HEK293 (cell line): Measurements from ENCODE around the gene APC2.

Experiments
- ATF2 ChIP-seq: fragments of 450-650 bp; formaldehyde crosslinking; IDR thresholded peaks from 2 replicates; pipeline ENCODE4 v1.5.1; 2016; ENCODE audit warnings: missing biosample characterization, missing genetic modification characterization, low read depth
- FEZF1 ChIP-seq: fragments of 450-650 bp; formaldehyde crosslinking; IDR thresholded peaks from 2 replicates; pipeline ENCODE4 v1.5.1; 2016; ENCODE audit warnings: missing biosample characterization, missing genetic modification characterization
- GFI1B ChIP-seq: fragments of 450-650 bp; formaldehyde crosslinking; IDR thresholded peaks from 2 replicates; pipeline ENCODE4 v1.5.1; 2016; ENCODE audit warnings: missing biosample characterization, missing genetic modification characterization
- GLI4 ChIP-seq: fragments of 450-650 bp; formaldehyde crosslinking; IDR thresholded peaks from 2 replicates; pipeline ENCODE4 v1.5.1; 2016; ENCODE audit warnings: missing biosample characterization, missing genetic modification characterization
- HOXA7 ChIP-seq: sonication (generic); formaldehyde crosslinking; IDR thresholded peaks from 2 replicates; pipeline ENCODE4 v1.8.1; 2022; ENCODE audit warnings: missing genetic modification reagents, borderline replicate concordance
- PBX3 ChIP-seq: sonication (generic); formaldehyde crosslinking; IDR thresholded peaks from 2 replicates; pipeline ENCODE4 v1.8.1; 2022; ENCODE audit warnings: mild to moderate bottlenecking, moderate library complexity, missing genetic modification reagents
- PRDM2 ChIP-seq: fragments of 450-650 bp; formaldehyde crosslinking; IDR thresholded peaks from 2 replicates; pipeline ENCODE4 v1.5.1; 2016; ENCODE audit warnings: missing biosample characterization, missing genetic modification characterization, borderline replicate concordance
- SCRT1 ChIP-seq: fragments of 450-650 bp; formaldehyde crosslinking; IDR thresholded peaks from 2 replicates; pipeline ENCODE4 v1.5.1; 2016; ENCODE audit warnings: missing biosample characterization, missing genetic modification characterization, borderline replicate concordance
- ZBTB48 ChIP-seq: fragments of 450-650 bp; formaldehyde crosslinking; IDR thresholded peaks from 2 replicates; pipeline ENCODE4 v1.5.1; 2016; ENCODE audit warnings: missing biosample characterization, missing genetic modification characterization
- ZBTB8A ChIP-seq: fragments of 450-650 bp; formaldehyde crosslinking; IDR thresholded peaks from 2 replicates; pipeline ENCODE4 v1.5.1; 2016; ENCODE audit warnings: missing biosample characterization, missing genetic modification characterization
- ZEB2 ChIP-seq: fragments of 450-650 bp; formaldehyde crosslinking; IDR thresholded peaks from 2 replicates; pipeline ENCODE4 v1.5.1; 2016; ENCODE audit warnings: missing biosample characterization, missing genetic modification characterization
- ZIC2 ChIP-seq: fragments of 450-650 bp; formaldehyde crosslinking; IDR thresholded peaks from 2 replicates; pipeline ENCODE4 v1.5.1; 2016; ENCODE audit warnings: missing biosample characterization, missing genetic modification characterization
- ZNF138 ChIP-seq: fragments of 450-650 bp; formaldehyde crosslinking; IDR thresholded peaks from 2 replicates; pipeline ENCODE4 v1.5.1; 2016; ENCODE audit warnings: missing biosample characterization, missing genetic modification characterization, borderline replicate concordance
- ZNF175 ChIP-seq: fragments of 450-650 bp; formaldehyde crosslinking; IDR thresholded peaks from 2 replicates; pipeline ENCODE4 v1.5.1; 2016; ENCODE audit warnings: missing biosample characterization, missing genetic modification characterization
- ZNF2 ChIP-seq: fragments of 450-650 bp; formaldehyde crosslinking; IDR thresholded peaks from 2 replicates; pipeline ENCODE4 v1.5.1; 2016; ENCODE audit warnings: missing biosample characterization, missing genetic modification characterization
- ZNF449 ChIP-seq: fragments of 450-650 bp; formaldehyde crosslinking; IDR thresholded peaks from 2 replicates; pipeline ENCODE4 v1.5.1; 2017; ENCODE audit warnings: missing biosample characterization, mild to moderate bottlenecking, missing genetic modification characterization, moderate library complexity
- ZNF514 ChIP-seq: fragments of 450-650 bp; formaldehyde crosslinking; IDR thresholded peaks from 2 replicates; pipeline ENCODE4 v1.5.1; 2016; ENCODE audit warnings: missing biosample characterization, missing genetic modification characterization
- ZNF544 ChIP-seq: fragments of 450-650 bp; formaldehyde crosslinking; IDR thresholded peaks from 2 replicates; pipeline ENCODE4 v1.5.0; 2017; ENCODE audit warnings: missing biosample characterization, missing genetic modification characterization
- ZNF555 ChIP-seq: fragments of 450-650 bp; formaldehyde crosslinking; conservative IDR thresholded peaks from 2 replicates; pipeline ENCODE4 v1.5.1; 2017; ENCODE audit warnings: missing biosample characterization, mild to moderate bottlenecking, missing genetic modification characterization, inconsistent platforms
- ZNF561 ChIP-seq: fragments of 450-650 bp; IDR thresholded peaks from 2 replicates; pipeline ENCODE4 v1.5.1; 2018; ENCODE audit warnings: missing biosample characterization, missing genetic modification characterization, borderline replicate concordance
- ZNF629 ChIP-seq: fragments of 450-650 bp; formaldehyde crosslinking; IDR thresholded peaks from 2 replicates; pipeline ENCODE4 v1.5.1; 2017; ENCODE audit warnings: missing biosample characterization, missing genetic modification characterization
- ZNF660 ChIP-seq: fragments of 450-650 bp; IDR thresholded peaks from 2 replicates; pipeline ENCODE4 v1.5.1; 2018; ENCODE audit warnings: missing biosample characterization, mild to moderate bottlenecking, missing genetic modification characterization
- ZNF664 ChIP-seq: fragments of 450-650 bp; formaldehyde crosslinking; IDR thresholded peaks from 2 replicates; pipeline ENCODE4 v1.5.1; 2016; ENCODE audit warnings: missing biosample characterization, missing genetic modification characterization
- ZNF707 ChIP-seq: fragments of 450-650 bp; formaldehyde crosslinking; IDR thresholded peaks from 2 replicates; pipeline ENCODE4 v1.5.1; 2016; ENCODE audit warnings: missing biosample characterization, missing genetic modification characterization
- ZNF768 ChIP-seq: fragments of 450-650 bp; formaldehyde crosslinking; IDR thresholded peaks from 2 replicates; pipeline ENCODE4 v1.5.1; 2018; ENCODE audit warnings: missing biosample characterization, mild to moderate bottlenecking, missing genetic modification characterization
- ZNF776 ChIP-seq: fragments of 450-650 bp; formaldehyde crosslinking; IDR thresholded peaks from 2 replicates; pipeline ENCODE4 v1.5.0; 2017; ENCODE audit warnings: missing biosample characterization, missing genetic modification characterization, borderline replicate concordance
- TF ChIP-seq, protein P1 (sequence below): fragments of 450-650 bp; formaldehyde crosslinking; conservative IDR thresholded peaks from 2 replicates; pipeline ENCODE4 v1.5.1; 2016; ENCODE audit warnings: low read depth, missing biosample characterization, missing genetic modification characterization

The APC2 gene

DNA sequence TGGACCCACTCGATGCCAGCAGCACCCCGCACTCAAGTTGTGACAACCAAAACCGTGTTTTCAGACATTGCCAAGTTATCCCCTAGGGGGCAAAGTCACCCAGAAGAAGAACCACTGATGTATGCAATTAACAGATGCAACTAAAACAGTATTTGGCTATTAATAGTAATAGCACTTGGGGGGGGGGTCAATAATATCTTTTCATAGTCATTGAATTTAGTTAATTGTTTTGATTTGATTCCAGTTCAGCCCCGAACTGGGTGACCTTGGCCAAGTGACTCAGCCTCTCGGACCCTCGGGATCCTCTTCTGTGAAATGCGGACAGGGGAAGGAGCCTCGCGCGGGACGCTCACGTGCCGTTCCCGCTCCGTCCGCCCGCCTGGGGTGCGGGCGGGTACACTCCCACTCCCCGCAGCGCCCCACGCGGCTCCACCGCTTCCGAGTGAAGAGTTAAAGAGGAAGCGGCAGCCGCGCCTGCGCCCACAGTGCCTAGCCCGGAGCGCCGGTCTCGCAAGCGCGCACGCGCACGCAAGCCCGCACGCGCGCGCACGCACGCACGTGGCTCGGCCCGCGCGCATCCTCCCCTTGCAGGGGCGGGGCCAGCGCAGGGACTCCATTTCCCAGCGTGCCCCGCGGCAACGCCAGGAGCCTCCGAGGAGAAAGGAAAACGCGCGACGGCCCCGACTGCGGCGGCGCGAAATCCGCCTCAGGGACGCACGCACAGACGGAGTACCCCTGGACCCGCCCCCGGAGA is 43.0 kb upstream of the APC2 start (continued):
- TF ChIP-seq ZBTB48 (tag by site-specific recombination): no peak
- peak; percentile 64; the same call in 1 of the 2 replicates for TF ChIP-seq ZNF629
- TF ChIP-seq PBX3 (CRISPR knock-in tag): peak; percentile 68; the same call in 1 of the 2 replicates
- TF ChIP-seq ZNF664 (tag by site-specific recombination): no peak
- no peak for TF ChIP-seq ZNF544 (tag by site-specific recombination)
- TF ChIP-seq ZNF561 (tag by site-specific recombination): 0 out of 2 replicates have a peak, but pooled peaks have one; percentile 84
- TF ChIP-seq GLI4 (tag by site-specific recombination): no peak
- TF ChIP-seq ZNF138: no peak
- no peak for TF ChIP-seq ZNF555 (tag by site-specific recombination)
- TF ChIP-seq, protein P1, sequence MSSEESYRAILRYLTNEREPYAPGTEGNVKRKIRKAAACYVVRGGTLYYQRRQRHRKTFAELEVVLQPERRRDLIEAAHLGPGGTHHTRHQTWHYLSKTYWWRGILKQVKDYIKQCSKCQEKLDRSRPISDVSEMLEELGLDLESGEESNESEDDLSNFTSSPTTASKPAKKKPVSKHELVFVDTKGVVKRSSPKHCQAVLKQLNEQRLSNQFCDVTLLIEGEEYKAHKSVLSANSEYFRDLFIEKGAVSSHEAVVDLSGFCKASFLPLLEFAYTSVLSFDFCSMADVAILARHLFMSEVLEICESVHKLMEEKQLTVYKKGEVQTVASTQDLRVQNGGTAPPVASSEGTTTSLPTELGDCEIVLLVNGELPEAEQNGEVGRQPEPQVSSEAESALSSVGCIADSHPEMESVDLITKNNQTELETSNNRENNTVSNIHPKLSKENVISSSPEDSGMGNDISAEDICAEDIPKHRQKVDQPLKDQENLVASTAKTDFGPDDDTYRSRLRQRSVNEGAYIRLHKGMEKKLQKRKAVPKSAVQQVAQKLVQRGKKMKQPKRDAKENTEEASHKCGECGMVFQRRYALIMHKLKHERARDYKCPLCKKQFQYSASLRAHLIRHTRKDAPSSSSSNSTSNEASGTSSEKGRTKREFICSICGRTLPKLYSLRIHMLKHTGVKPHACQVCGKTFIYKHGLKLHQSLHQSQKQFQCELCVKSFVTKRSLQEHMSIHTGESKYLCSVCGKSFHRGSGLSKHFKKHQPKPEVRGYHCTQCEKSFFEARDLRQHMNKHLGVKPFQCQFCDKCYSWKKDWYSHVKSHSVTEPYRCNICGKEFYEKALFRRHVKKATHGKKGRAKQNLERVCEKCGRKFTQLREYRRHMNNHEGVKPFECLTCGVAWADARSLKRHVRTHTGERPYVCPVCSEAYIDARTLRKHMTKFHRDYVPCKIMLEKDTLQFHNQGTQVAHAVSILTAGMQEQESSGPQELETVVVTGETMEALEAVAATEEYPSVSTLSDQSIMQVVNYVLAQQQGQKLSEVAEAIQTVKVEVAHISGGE (tag by site-specific recombination): no peak
- TF ChIP-seq ZNF514 (tag by site-specific recombination): no peak
- TF ChIP-seq ZEB2 (tag by site-specific recombination): peak; percentile 75; the same call in 1 of the 2 replicates
- no peak for TF ChIP-seq HOXA7
- TF ChIP-seq ZNF449 (tag by site-specific recombination): peak; percentile 44; the same call in 1 of the 2 replicates
- no peak for TF ChIP-seq ZNF707
- TF ChIP-seq ZNF660: peak; percentile 69; the same call in 1 of the 2 replicates
- no peak for TF ChIP-seq ZNF776
- TF ChIP-seq PRDM2: no peak
- no peak; the same call in 1 of the 2 replicates for TF ChIP-seq ZNF768
- TF ChIP-seq ZNF175 (tag by site-specific recombination): no peak
- peak; percentile 69 for TF ChIP-seq ZIC2 (tag by site-specific recombination)
- no peak for TF ChIP-seq FEZF1 (tag by site-specific recombination)
- TF ChIP-seq ZNF2 (tag by site-specific recombination): 0 out of 2 replicates have a peak, but pooled peaks have one; percentile 40
- TF ChIP-seq SCRT1 (tag by site-specific recombination): no peak
- peak; percentile 83 for TF ChIP-seq ZBTB8A (tag by site-specific recombination)
- TF ChIP-seq GFI1B (tag by site-specific recombination): no peak
- no peak for TF ChIP-seq ATF2 (tag by site-specific recombination)
